ENCODE measurements around the gene PHC3. TPM values are rescaled to one million over a fixed set of nuclear protein-coding genes. Genes with fewer than 3 reads are reported as not detected.

PHC3 gene
- total RNA-seq, 1 donor from 2014 or later, result 13.7 TPM

DNA sequence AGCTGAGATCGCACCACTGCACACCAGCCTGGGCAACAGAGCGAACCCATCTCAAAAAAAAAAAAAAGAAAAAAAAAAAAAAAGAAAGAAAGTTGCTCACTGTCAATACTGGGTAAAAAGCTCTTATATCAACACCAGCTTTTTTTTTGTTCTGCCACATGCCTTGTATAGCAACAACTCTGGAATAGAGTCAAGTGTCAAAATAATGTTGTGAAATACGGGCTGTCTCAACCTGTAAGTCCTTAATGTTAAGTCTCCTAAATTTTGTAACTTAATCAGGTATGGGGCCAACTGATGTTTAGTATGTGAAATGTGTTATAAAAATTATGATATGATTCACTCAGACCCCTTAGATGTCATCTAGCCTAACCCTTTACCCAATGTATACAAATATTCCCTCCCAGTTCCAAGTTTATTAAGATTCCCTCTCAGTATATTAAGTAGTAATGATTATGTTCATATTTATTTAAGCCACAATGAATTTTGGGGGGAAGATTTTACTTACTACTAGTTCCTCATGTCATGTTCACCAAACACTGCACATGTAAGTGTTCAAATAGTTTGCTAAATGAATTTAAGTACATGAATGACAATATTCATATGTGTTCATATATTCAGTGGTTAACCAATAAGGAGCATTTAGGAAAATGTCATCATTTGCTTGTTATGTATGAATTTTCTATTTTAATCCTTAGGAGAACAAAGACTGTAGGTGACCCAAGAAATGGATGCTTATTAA is 91.5 kb downstream of the PHC3 start:
- TF ChIP-seq, protein P1, sequence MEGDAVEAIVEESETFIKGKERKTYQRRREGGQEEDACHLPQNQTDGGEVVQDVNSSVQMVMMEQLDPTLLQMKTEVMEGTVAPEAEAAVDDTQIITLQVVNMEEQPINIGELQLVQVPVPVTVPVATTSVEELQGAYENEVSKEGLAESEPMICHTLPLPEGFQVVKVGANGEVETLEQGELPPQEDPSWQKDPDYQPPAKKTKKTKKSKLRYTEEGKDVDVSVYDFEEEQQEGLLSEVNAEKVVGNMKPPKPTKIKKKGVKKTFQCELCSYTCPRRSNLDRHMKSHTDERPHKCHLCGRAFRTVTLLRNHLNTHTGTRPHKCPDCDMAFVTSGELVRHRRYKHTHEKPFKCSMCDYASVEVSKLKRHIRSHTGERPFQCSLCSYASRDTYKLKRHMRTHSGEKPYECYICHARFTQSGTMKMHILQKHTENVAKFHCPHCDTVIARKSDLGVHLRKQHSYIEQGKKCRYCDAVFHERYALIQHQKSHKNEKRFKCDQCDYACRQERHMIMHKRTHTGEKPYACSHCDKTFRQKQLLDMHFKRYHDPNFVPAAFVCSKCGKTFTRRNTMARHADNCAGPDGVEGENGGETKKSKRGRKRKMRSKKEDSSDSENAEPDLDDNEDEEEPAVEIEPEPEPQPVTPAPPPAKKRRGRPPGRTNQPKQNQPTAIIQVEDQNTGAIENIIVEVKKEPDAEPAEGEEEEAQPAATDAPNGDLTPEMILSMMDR (IDR thresholded peaks at IDR 0.05; ENCODE audit: insufficient read depth, low read length, severe bottlenecking), result no peak
- no peak for DNase-seq (ENCODE audit: low read depth)
- FAIRE-seq, result no peak
- no peaks in the 10 kb centered on the region for H3K27me3 ChIP-seq (ENCODE audit: control insufficient read depth, insufficient read depth, low read length)
- no peak overlapping the region for H3K4me3 ChIP-seq (ENCODE audit: low read depth, low read length)
- peaks cover 5% of the 10 kb centered on the region for H3K36me3 ChIP-seq (ENCODE audit: control insufficient read depth, insufficient read depth, low read length)

DNA sequence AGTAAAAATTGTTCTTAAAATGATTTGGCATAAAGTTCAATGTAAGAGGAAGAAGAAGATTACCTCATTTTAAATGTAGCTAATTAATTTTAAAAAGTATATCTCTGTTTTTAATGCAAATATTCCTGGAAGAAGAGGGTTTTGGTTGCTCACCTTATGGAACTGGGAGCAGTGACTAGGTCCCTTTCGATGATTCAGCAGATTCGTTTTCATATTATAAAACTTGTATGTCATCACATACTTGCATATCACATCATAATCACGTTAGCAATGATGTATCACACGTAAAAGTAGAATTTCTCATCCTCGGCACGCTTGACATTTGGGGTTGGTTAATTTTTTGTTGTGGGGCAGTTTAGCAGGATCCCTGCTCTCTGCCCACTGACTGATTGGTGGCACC is 96.1 kb downstream of the PHC3 start:
- Histone ChIP-seq H3K36me3 (ENCODE audit: control insufficient read depth, insufficient read depth, low read length) (peaks cover 2% of the 10 kb centered on the region), H3K4me3 (ENCODE audit: low read depth, low read length) (no peak overlapping the region), H3K27me3 (ENCODE audit: control insufficient read depth, insufficient read depth, low read length) (no peaks in the 10 kb centered on the region)
- FAIRE-seq (no peak), DNase-seq (ENCODE audit: low read depth) (no peak)
- TF ChIP-seq, protein P1 (IDR thresholded peaks at IDR 0.05; ENCODE audit: insufficient read depth, low read length, severe bottlenecking), result no peak

DNA sequence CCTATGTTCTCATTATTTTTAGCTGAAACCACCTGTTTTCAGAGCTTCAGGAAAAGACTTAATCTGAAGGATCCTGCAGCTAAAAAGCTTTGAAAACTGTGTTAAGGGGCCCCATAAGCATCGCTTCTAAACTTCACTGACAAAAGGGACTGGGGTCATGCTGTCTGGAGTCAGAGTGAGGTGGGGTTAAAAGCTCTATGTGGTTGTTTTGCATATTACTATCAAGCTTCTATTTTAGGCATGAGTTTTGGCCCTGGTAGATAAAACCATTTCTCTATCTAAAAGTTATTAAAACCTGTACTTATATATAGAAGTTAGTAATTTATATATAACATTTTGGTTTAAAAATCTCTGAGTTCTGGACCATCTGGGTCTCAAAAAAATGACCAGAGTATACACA is 98.2 kb downstream of the PHC3 start:
- FAIRE-seq (no peak), DNase-seq (ENCODE audit: low read depth) (no peak)
- TF ChIP-seq, protein P1 (IDR thresholded peaks at IDR 0.05; ENCODE audit: insufficient read depth, low read length, severe bottlenecking), result no peak
- Histone ChIP-seq H3K36me3 (ENCODE audit: control insufficient read depth, insufficient read depth, low read length) (peaks cover 2% of the 10 kb centered on the region), H3K27me3 (ENCODE audit: control insufficient read depth, insufficient read depth, low read length) (no peaks in the 10 kb centered on the region), H3K4me3 (ENCODE audit: low read depth, low read length) (no peak overlapping the region)

DNA sequence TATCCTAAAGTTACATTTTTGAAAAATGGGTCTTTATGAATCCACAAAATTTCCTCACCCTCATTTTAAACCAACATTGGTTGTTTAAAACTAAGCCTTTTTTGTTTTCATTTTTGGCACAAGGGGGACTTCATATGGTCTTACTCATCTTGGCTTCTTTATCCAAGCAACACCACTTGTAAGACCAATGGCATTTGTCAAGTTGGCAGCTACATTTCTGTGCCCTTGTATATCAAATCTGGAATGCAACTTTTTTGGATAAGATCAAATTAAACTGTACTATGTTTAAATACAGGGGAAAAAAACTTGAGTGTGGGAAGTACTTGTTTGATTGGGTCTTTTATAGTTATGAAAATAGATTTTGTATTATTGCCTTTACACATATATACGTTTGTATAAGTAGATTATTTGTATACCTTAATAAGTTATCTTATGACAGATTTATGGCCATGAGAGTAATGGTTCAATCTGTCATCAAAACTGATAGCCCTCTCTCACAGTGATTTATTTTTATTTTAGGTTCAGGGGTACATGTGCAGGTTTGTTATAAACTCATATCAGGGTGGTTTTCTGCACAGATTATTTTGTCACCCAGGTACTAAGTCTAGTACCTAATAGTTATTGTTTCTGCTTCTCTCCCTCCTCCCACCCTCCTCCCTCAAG is 100.3 kb downstream of the PHC3 start:
- TF ChIP-seq, protein P1 (IDR thresholded peaks at IDR 0.05; ENCODE audit: insufficient read depth, low read length, severe bottlenecking), result no peak
- no peak for FAIRE-seq
- H3K27me3 ChIP-seq (ENCODE audit: control insufficient read depth, insufficient read depth, low read length), result no peaks in the 10 kb centered on the region
- no peak overlapping the region for H3K4me3 ChIP-seq (ENCODE audit: low read depth, low read length)
- DNase-seq (ENCODE audit: low read depth), result no peak
- no peaks in the 10 kb centered on the region for H3K36me3 ChIP-seq (ENCODE audit: control insufficient read depth, insufficient read depth, low read length)

DNA sequence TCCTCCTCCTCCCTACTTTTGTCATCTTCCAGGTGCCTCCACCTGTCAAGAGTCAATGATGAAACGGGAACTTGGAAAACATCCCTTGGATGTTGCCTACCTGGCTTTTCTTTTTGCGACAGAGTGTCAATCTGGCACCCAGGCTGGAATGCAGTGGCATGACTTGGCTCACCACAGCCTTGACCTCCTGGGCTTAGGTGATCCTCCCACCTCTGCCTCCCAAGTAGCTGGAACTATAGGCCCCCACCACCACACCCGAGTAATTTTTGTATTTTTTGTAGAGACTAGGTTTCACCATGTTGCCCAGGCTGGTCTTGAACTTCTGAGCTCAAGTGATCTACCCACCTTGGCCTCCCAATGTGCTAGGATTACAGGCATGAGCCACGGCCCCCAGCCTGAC is 100.9 kb downstream of the PHC3 start:
- DNase-seq (ENCODE audit: low read depth) (no peak), FAIRE-seq (no peak)
- H3K4me3 ChIP-seq (ENCODE audit: low read depth, low read length), result no peak overlapping the region
- H3K27me3 ChIP-seq (ENCODE audit: control insufficient read depth, insufficient read depth, low read length), result no peaks in the 10 kb centered on the region
- TF ChIP-seq, protein P1 (IDR thresholded peaks at IDR 0.05; ENCODE audit: insufficient read depth, low read length, severe bottlenecking), result no peak
- H3K36me3 ChIP-seq (ENCODE audit: control insufficient read depth, insufficient read depth, low read length), result no peaks in the 10 kb centered on the region

Measured in bronchial epithelial cell (primary cell).